MCF 10A (cell line): Measurements from ENCODE around the gene MAGI3. TPM values are rescaled to one million over a fixed set of nuclear protein-coding genes. Genes with fewer than 3 reads are reported as not detected.

Experiments
- BruUV-seq: library from RNA; stranded (reverse); fragments of 400-500 nt; replicated peaks from 2 replicates; lab custom pipeline; 2021; lab: Mats Ljungman, UMichigan
- CTCF ChIA-PET: fragments of 300-600 bp; sonication (Branson Sonifier 250); formaldehyde crosslinking; extraction: SDS; loops from one replicate; lab custom pipeline; 2021; ENCODE audit warnings: antibody characterized with exemption, inconsistent platforms; lab: Yijun Ruan, JAX
- POLR2A ChIA-PET: fragments of 300-600, 350-650 bp; sonication (Branson Sonifier 250); formaldehyde crosslinking; extraction: SDS; loops from one replicate; lab custom pipeline; 2020; ENCODE audit warnings: antibody characterized with exemption, inconsistent platforms; lab: Yijun Ruan, JAX
- DNase-seq: peaks from one replicate; pipeline ENCODE4 v3.0.0-alpha.2; 2018; ENCODE audit not compliant: unreplicated experiment
- H3K27ac Mint-ChIP-seq: one replicate; pipeline ENCODE4 v1.8.0; 2022; ENCODE audit warnings: mild to moderate bottlenecking, low read depth, mixed read lengths; ENCODE audit not compliant: unreplicated experiment
- H3K27me3 Mint-ChIP-seq: one replicate; pipeline ENCODE4 v1.8.0; 2022; ENCODE audit warnings: mixed read lengths; ENCODE audit not compliant: insufficient read depth, unreplicated experiment
- H3K36me3 Mint-ChIP-seq: one replicate; pipeline ENCODE4 v1.8.0; 2022; ENCODE audit warnings: mild to moderate bottlenecking, moderate library complexity, mixed read lengths; ENCODE audit not compliant: insufficient read depth, unreplicated experiment
- H3K4me1 Mint-ChIP-seq: one replicate; pipeline ENCODE4 v1.8.0; 2022; ENCODE audit warnings: mixed read lengths; ENCODE audit not compliant: insufficient read depth, unreplicated experiment
- H3K4me3 Mint-ChIP-seq: one replicate; pipeline ENCODE4 v1.8.0; 2022; ENCODE audit warnings: mild to moderate bottlenecking, moderate library complexity, mixed read lengths; ENCODE audit not compliant: unreplicated experiment
- H3K9me3 Mint-ChIP-seq: one replicate; pipeline ENCODE4 v1.8.0; 2022; ENCODE audit warnings: mixed read lengths; ENCODE audit not compliant: unreplicated experiment
- intact Hi-C: fragments of 100-400 bp; cut with micrococcal nuclease; formaldehyde crosslinking; loops from 2 replicates; pipeline ENCODE4 v1.14.1; 2022
- total RNA-seq: library from RNA; stranded (reverse); gene quantifications from 2 replicates; pipeline ENCODE4 v1.2.3, GENCODE V29; 2022
- TF ChIP-seq, protein P1 (sequence below): fragments of 200-600 bp; IDR thresholded peaks from one replicate; pipeline ENCODE4 v1.8.0; 2022; ENCODE audit warnings: antibody characterized with exemption, mild to moderate bottlenecking; ENCODE audit not compliant: unreplicated experiment

The MAGI3 gene
- total RNA-seq, 1 experiment from 2014 or later: 14.3 TPM

DNA sequence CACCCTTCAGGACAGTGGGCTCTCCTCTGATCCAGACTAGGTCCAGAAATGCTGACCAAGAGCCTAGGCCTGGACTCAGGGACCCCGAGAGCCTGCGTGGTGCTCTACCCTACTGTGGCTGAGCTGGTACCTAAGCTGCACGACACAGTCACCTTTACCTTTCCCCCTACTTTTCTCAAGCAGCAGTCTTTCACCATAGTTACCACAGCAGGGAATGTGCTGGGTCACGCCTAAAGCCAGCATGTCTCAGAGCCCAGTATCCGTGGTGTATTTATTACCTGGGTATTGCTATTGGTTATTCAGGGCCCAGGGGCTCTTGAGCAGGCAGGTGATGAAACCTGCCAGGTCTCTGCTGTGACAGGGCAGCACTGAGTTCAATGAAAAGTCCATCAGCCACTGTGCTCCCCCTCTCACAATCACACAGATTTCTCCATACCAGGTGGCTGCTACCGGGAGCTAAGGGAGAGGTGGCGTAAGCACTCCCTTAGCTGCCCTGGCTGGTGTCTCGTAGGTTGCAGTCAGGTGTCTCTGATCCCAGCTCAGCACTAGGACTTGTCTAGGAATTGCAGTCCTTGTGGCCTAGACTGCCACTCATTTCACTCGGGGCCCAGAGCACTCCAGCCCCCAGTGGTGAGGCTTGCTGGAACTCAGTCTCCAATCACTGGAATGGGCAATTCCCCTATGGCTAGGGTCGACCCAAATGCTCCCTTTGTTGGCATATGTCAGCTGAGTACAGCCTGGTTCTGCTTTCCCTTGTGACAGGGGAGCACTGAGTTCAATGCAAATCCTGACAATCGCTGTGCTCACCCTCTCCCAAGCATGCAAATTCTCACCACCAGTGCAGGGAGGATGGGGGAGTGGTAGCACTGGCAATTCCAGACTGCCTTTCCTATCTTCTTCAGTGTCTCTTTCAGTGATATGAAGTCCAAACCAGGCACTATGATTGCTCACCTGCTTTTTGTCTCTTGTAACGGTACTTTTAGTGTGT is 240.3 kb downstream of the MAGI3 start:
- TF ChIP-seq, protein P1, sequence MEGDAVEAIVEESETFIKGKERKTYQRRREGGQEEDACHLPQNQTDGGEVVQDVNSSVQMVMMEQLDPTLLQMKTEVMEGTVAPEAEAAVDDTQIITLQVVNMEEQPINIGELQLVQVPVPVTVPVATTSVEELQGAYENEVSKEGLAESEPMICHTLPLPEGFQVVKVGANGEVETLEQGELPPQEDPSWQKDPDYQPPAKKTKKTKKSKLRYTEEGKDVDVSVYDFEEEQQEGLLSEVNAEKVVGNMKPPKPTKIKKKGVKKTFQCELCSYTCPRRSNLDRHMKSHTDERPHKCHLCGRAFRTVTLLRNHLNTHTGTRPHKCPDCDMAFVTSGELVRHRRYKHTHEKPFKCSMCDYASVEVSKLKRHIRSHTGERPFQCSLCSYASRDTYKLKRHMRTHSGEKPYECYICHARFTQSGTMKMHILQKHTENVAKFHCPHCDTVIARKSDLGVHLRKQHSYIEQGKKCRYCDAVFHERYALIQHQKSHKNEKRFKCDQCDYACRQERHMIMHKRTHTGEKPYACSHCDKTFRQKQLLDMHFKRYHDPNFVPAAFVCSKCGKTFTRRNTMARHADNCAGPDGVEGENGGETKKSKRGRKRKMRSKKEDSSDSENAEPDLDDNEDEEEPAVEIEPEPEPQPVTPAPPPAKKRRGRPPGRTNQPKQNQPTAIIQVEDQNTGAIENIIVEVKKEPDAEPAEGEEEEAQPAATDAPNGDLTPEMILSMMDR: no peak
- no TSS peak for BruUV-seq
- Mint-ChIP-seq H3K4me1 (no peaks in the 10 kb centered on the region), H3K4me3 (no peak overlapping the region), H3K27me3 (no peaks in the 10 kb centered on the region), H3K27ac (no peak overlapping the region), H3K9me3 (peaks cover 25% of the 10 kb centered on the region), H3K36me3 (peaks cover 8% of the 10 kb centered on the region)
- intact Hi-C loops: no loop called here
- DNase-seq: no peak
- ChIA-PET CTCF (no interaction called here), POLR2A (interaction anchor here (0.8 to 1.1 kb wide), 2 partner anchors 174 to 239 kb away, joined by 3 to 4 read pairs; no protein-coding TSS in a partner anchor)

DNA sequence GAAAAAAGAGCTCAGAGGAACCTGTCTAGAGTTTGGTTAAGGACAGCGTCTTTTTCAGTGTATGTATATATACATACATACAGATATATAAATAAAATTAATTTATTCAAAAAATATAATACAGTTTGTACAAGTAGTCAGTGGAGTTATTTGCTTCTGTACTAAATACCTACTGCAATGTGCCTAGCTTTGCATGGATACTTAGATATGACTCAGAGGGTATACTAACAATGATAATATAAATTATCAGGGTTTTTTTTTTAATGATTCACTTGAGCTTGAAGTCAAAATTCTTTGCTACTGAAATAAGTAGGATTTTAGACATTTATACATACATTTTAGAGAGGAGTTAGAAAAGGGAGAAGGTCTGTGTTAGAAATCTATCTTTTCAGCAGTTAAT is 251.1 kb downstream of the MAGI3 start:
- no TSS peak for BruUV-seq
- H3K9me3 Mint-ChIP-seq: no peaks in the 10 kb centered on the region
- intact Hi-C loops: no loop called here
- H3K4me1 Mint-ChIP-seq: no peaks in the 10 kb centered on the region
- DNase-seq: no peak
- H3K27me3 Mint-ChIP-seq: no peaks in the 10 kb centered on the region
- H3K36me3 Mint-ChIP-seq: peaks cover 12% of the 10 kb centered on the region
- ChIA-PET POLR2A (interaction anchor here (1.0 to 1.2 kb wide), 2 partner anchors 9 to 14 kb away, joined by 4 read pairs; no protein-coding TSS in a partner anchor), CTCF (no interaction called here)
- no peak overlapping the region for H3K27ac Mint-ChIP-seq
- TF ChIP-seq, protein P1: no peak
- no peak overlapping the region for H3K4me3 Mint-ChIP-seq

DNA sequence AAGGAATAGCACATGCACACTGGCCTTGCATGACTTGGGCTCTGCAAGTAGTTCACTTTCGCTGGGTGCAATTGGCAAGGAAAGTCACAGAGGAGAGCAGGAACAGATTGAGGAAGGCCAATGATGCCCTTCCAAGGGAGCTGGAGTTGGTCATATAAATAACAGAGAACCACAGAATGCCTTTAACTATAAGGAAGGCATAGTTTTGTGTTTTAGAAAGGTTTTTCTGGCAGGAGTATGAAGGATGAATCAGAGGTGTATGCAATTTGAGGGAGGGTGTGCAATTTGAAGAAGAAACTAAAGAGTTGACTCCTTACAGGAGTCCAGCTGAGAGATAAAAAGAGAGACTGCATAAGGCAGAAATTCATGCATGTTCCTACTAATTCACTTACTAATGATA is 256.8 kb downstream of the MAGI3 start:
- TF ChIP-seq, protein P1: no peak
- Mint-ChIP-seq H3K27me3 (no peaks in the 10 kb centered on the region), H3K4me3 (no peak overlapping the region), H3K27ac (no peak overlapping the region), H3K9me3 (no peaks in the 10 kb centered on the region), H3K36me3 (peaks cover 6% of the 10 kb centered on the region), H3K4me1 (peaks cover 6% of the 10 kb centered on the region)
- POLR2A ChIA-PET: no interaction called here
- no TSS peak for BruUV-seq
- intact Hi-C loops: no loop called here
- DNase-seq: no peak
- CTCF ChIA-PET: no interaction called here

DNA sequence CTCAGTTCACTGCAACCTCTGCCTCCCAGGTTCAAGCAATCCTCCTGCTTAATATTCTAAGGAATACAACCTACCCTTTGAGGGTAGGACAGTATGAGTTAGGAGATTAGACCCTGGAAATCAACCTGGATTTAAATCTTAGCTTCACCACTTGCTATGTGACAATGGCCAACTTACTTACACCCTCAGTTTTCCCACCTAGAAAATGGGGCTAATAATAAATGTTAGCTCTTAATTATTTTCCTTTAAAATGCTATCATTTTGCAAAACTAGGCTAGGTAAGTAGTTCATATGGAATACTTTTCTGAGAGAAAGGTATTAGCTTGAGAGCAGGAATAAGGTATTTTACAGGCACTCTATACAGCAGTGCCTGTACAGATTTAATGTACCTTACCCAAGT is 258.2 kb downstream of the MAGI3 start:
- no peak for DNase-seq
- Mint-ChIP-seq H3K4me3 (no peak overlapping the region), H3K27ac (no peak overlapping the region), H3K4me1 (peaks cover 11% of the 10 kb centered on the region), H3K36me3 (peaks cover 6% of the 10 kb centered on the region), H3K27me3 (no peaks in the 10 kb centered on the region), H3K9me3 (no peaks in the 10 kb centered on the region)
- CTCF ChIA-PET: no interaction called here
- TF ChIP-seq, protein P1: no peak
- intact Hi-C loops: no loop called here
- POLR2A ChIA-PET: no interaction called here
- no TSS peak for BruUV-seq
